Small intestine (tissue), 7 donors: ENCODE results near the gene ATP5F1E. TPM values are rescaled to one million over a fixed set of nuclear protein-coding genes. Genes with fewer than 3 reads are reported as not detected.
A peak's percentile ranks its signal among the peaks of the same experiment; 100 is the strongest.
"Not testable (repeated sequence)": the region's sequence is repeated elsewhere in the genome, so short reads cannot be mapped to it uniquely, and the experiment has no call there.

Source experiments
- DNase-seq, 2 donors: peaks; one replicate each; pipeline versions ENCODE4 v3.0.0 to v3.0.0-alpha.2; 2013
- FAIRE-seq: peaks from 2 replicates; lab custom pipeline; 2012; peaks lifted over from hg19 to GRCh38; lab: Jason Lieb, UNC
- H3K27ac ChIP-seq, 3 donors: one replicate each; pipeline ENCODE4 v1.5.1; 2013; ENCODE audit warnings: low read length in 2 of 3, mild to moderate bottlenecking in 2 of 3, control low read depth in 1 of 3, inconsistent platforms in 1 of 3, low read depth in 1 of 3, moderate library complexity in 1 of 3
- H3K27me3 ChIP-seq, 3 donors: one replicate each; pipeline ENCODE4 v1.6.1; 2013; ENCODE audit warnings: low read length in 3 of 3, inconsistent platforms in 1 of 3; ENCODE audit not compliant: control insufficient read depth in 3 of 3, insufficient read depth in 3 of 3
- H3K36me3 ChIP-seq, 3 donors: one replicate each; pipeline ENCODE4 v1.6.1; 2013; ENCODE audit warnings: low read length in 3 of 3, inconsistent platforms in 1 of 3, low read depth in 1 of 3, mild to moderate bottlenecking in 1 of 3, moderate library complexity in 1 of 3; ENCODE audit not compliant: control insufficient read depth in 3 of 3, insufficient read depth in 2 of 3
- H3K4me1 ChIP-seq, 3 donors: one replicate each; pipeline ENCODE4 v1.6.1; 2013; ENCODE audit warnings: low read length in 2 of 3, inconsistent platforms in 1 of 3, low read depth in 1 of 3, mild to moderate bottlenecking in 1 of 3, moderate library complexity in 1 of 3; ENCODE audit not compliant: control insufficient read depth in 3 of 3, insufficient read depth in 2 of 3
- H3K4me3 ChIP-seq, 3 donors: one replicate each; pipeline ENCODE4 v1.5.1; 2013; ENCODE audit warnings: low read length in 3 of 3, control low read depth in 1 of 3, inconsistent platforms in 1 of 3, low read depth in 1 of 3, mild to moderate bottlenecking in 1 of 3, moderate library complexity in 1 of 3
- H3K9me3 ChIP-seq, 2 donors: one replicate each; pipeline ENCODE4 v1.6.1; 2013; ENCODE audit warnings: low read depth in 1 of 2, low read length in 1 of 2; ENCODE audit not compliant: control insufficient read depth in 2 of 2, insufficient read depth in 1 of 2
- WGBS, 3 donors: extraction: QIAGEN DNeasy Blood & Tissue Kit; methylation state at CpG; one replicate each; pipeline ENCODE4 v1.1.7; 2013; 5-methylcytosine and 5-hydroxymethylcytosine counted together
- polyA plus RNA-seq, 4 donors: library from polyadenylated mRNA; stranded (reverse) in 3 of 4; unstranded in 1 of 4; fragments of 200-250 nt in 3 of 4; fragments of 120-200 nt in 1 of 4; gene quantifications; one replicate each; pipeline versions ENCODE4 v1.2.1 to v1.2.3, GENCODE V29; 2013
- donor health status: healthy with polysubstance abuse.
- donor health status: control.
- donor health status: control.
- donor health status: Bipolar disorder and iron deficiency.
- donor health status: healthy.

ATP5F1E gene
- polyA plus RNA-seq, 4 donors: 49.6 to 87.5 (median 69.8) TPM

- H3K27ac ChIP-seq: no peak overlapping the region
- no peak overlapping the region for H3K4me3 ChIP-seq
- peaks cover 0 to 6% (median 0%) of the 10 kb centered on the region in 3 donors for H3K36me3 ChIP-seq
- WGBS, 3 donors: 79 to 82% (median 80%) methylated on average over 16 of the region's 16 CpGs
- DNase-seq: peak in 1 of 2 donors; percentile 23
- no peak for FAIRE-seq
- peaks cover 0 to 6% (median 0%) of the 10 kb centered on the region in 3 donors for H3K4me1 ChIP-seq
- no peaks in the 10 kb centered on the region for H3K27me3 ChIP-seq
- no peaks in the 10 kb centered on the region for H3K9me3 ChIP-seq
Measured at GRCh38 chr20:59015812-59016711, 16.1 kb downstream of the ATP5F1E start.

GRCh38 chr20:59015411-59015810, 16.7 kb downstream of the ATP5F1E start:
- no peak for FAIRE-seq
- Histone ChIP-seq H3K4me3 (no peak overlapping the region), H3K4me1 (peaks cover 0 to 6% (median 0%) of the 10 kb centered on the region in 3 donors), H3K27ac (no peak overlapping the region), H3K27me3 (no peaks in the 10 kb centered on the region), H3K9me3 (no peaks in the 10 kb centered on the region), H3K36me3 (peaks cover 0 to 6% (median 0%) of the 10 kb centered on the region in 3 donors)
- DNase-seq: no peak
- WGBS, 3 donors: 92% methylated on average over 16 of the region's 16 CpGs

- Histone ChIP-seq H3K27ac (no peak overlapping the region), H3K36me3 (peaks cover 0 to 6% (median 0%) of the 10 kb centered on the region in 3 donors), H3K4me3 (no peak overlapping the region), H3K27me3 (no peaks in the 10 kb centered on the region), H3K4me1 (peaks cover 0 to 6% (median 0%) of the 10 kb centered on the region in 3 donors), H3K9me3 (no peaks in the 10 kb centered on the region)
- FAIRE-seq (no peak), DNase-seq (no peak)
- WGBS, 3 donors: 88 to 92% (median 92%) methylated on average over 17 of the region's 17 CpGs
Measured at GRCh38 chr20:59014680-59015389, 17.3 kb downstream of the ATP5F1E start.

- no peak overlapping the region for H3K4me3 ChIP-seq
- peaks cover 0 to 6% (median 0%) of the 10 kb centered on the region in 3 donors for H3K4me1 ChIP-seq
- FAIRE-seq (no peak), DNase-seq (no peak)
- H3K9me3 ChIP-seq: no peaks in the 10 kb centered on the region
- no peaks in the 10 kb centered on the region for H3K27me3 ChIP-seq
- peak overlapping the region in 1 of 3 donors; percentile 8 for H3K27ac ChIP-seq
- 64 to 71% (median 71%) methylated on average over 13 of the region's 13 CpGs for WGBS, 3 donors
- H3K36me3 ChIP-seq: peaks cover 0 to 6% (median 0%) of the 10 kb centered on the region in 3 donors
Measured at GRCh38 chr20:59013959-59014608, 18.1 kb downstream of the ATP5F1E start.

GRCh38 chr20:59013031-59013951, 18.8 kb downstream of the ATP5F1E start:
- Histone ChIP-seq H3K4me1 (peaks cover 0 to 6% (median 0%) of the 10 kb centered on the region in 3 donors), H3K9me3 (no peaks in the 10 kb centered on the region), H3K4me3 (no peak overlapping the region), H3K27ac (no peak overlapping the region), H3K36me3 (peaks cover 0 to 6% (median 0%) of the 10 kb centered on the region in 3 donors), H3K27me3 (no peaks in the 10 kb centered on the region)
- DNase-seq: no peak
- WGBS, 3 donors: 89 to 90% (median 89%) methylated on average over 17 of the region's 17 CpGs
- FAIRE-seq: no peak

- H3K36me3 ChIP-seq, H3K4me3 ChIP-seq, H3K9me3 ChIP-seq, DNase-seq, FAIRE-seq, H3K27me3 ChIP-seq, H3K4me1 ChIP-seq: not testable (repeated sequence)
- WGBS, 3 donors: 91 to 92% (median 92%) methylated on average over 3 of the region's 3 CpGs
- peak overlapping the region in 1 of 3 donors; percentile 19 for H3K27ac ChIP-seq
Measured at GRCh38 chr20:59011874-59012157, 20.3 kb downstream of the ATP5F1E start.

GRCh38 chr20:59010995-59011873, 20.9 kb downstream of the ATP5F1E start:
- H3K27me3 ChIP-seq: no peaks in the 10 kb centered on the region
- no peak for DNase-seq
- no peaks in the 10 kb centered on the region for H3K9me3 ChIP-seq
- H3K4me3 ChIP-seq: no peak overlapping the region
- no peak for FAIRE-seq
- 71 to 84% (median 79%) methylated on average over 17 of the region's 17 CpGs for WGBS, 3 donors
- H3K27ac ChIP-seq: peak overlapping the region in 1 of 3 donors; percentile 19
- peaks cover 2 to 4% (median 3%) of the 10 kb centered on the region in 3 donors for H3K4me1 ChIP-seq
- no peaks in the 10 kb centered on the region for H3K36me3 ChIP-seq
